Measurements from ENCODE around the gene GAS1.

GRCh38 chr9:86902991-86903733, 44.1 kb downstream of the GAS1 start:
- no peak for TF ChIP-seq POLR2A (IDR thresholded peaks at IDR 0.05; ENCODE audit: low read length)
- TF ChIP-seq GATA1 (IDR thresholded peaks at IDR 0.05; ENCODE audit: low read depth, low read length): no peak

Data from erythroblast (primary cell).